ENCODE measurements around the gene CCNC.
A peak's percentile ranks its signal among the peaks of the same experiment; 100 is the strongest.

Gene CCNC

DNA sequence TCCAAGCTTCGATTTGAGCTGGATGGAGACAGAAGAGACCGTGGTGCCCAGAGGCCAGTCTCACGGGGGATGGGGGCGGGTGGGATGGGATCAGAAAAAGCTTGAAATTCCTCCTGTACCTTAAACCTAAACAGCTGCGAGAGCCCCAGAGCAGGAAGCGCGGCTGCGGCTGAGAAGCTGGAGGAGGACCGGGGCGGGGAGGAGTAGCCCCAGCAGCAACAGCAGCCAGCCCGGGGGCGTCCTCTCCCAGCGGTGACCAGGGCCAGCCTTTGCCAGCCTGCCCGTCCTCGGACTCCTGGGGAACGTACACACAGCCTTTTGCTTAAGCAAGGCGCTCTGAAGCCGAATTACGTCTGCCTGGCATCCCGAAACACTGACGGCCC, 20.8 kb upstream of the CCNC start:
- intact Hi-C loops (cut with micrococcal nuclease) = no loop called here
- H3K4me1 Mint-ChIP-seq (ENCODE audit: low read depth) = peaks cover 46% of the 10 kb centered on the region
- H3K27me3 Mint-ChIP-seq = peaks cover 67% of the 10 kb centered on the region
- H3K27ac Mint-ChIP-seq = no peak overlapping the region
- no peaks in the 10 kb centered on the region for H3K9me3 Mint-ChIP-seq
- peak overlapping the region; percentile 82 for H3K4me3 Mint-ChIP-seq
- no peaks in the 10 kb centered on the region for H3K36me3 Mint-ChIP-seq (ENCODE audit: low read depth)

DNA sequence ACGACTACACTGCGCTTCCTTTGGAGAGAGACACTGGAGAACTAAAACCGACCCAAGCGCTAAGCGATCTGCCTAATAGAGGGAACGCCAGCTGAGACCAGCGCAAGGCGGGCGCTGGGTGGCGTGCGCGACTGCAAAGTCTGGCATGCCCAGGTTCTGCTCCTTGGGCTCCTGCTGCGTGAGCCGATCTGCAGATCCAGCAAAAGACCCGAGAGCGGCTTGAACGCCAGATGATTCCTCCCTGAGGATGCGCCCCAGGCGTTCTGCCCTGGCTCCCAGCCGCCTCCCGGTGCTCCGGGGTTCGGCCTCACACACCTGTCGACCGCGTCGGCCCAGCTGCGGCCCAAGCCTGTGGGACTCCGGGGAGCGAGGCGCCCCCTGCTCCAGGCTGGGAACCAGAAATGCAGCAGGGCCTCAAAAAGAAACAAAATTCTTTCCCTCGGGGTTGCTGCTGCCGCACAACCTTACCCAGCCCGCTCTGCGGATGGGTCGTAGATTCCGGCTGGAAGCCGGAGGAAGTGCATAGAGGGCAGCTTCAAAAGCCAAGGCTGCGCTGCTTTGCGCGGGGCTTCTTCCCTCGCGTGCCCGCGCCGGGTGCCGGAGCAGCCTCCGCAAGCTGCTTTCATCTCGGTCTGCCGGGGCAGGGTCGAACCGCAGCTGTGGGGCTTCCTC, 20.3 kb upstream of the CCNC start:
- H3K27me3 Mint-ChIP-seq = peaks cover 72% of the 10 kb centered on the region
- intact Hi-C loops (cut with micrococcal nuclease) = loop anchor here (1.0 kb wide), 1 partner anchor 159 kb away; no protein-coding TSS in a partner anchor
- peak overlapping the region; percentile 82 for H3K4me3 Mint-ChIP-seq

DNA sequence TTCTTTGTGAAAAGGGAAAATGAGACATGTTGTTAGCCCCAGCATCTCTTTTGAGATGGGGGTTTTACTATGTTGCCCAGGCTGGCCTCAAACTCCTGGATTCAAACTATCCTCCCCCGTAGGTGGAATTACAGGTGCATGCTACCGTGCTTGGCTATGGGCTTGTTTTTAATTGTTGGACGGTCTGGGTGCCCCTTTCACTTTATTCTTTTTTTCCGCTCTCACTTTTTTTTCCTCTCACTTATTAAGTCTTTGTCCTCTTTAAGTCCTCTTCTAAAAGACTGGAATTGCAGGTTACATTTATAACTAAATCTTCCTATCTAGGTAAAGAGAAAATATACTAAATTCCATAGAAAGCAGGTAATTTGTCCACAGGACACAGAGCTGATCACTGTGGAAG, 19.3 kb upstream of the CCNC start:
- no peak overlapping the region for H3K4me3 Mint-ChIP-seq
- H3K27me3 Mint-ChIP-seq = peaks cover 78% of the 10 kb centered on the region
- no peaks in the 10 kb centered on the region for H3K9me3 Mint-ChIP-seq
- H3K36me3 Mint-ChIP-seq (ENCODE audit: low read depth) = no peaks in the 10 kb centered on the region
- intact Hi-C loops (cut with micrococcal nuclease) = loop anchor here (1.0 kb wide), 1 partner anchor 160 kb away; no protein-coding TSS in a partner anchor
- H3K27ac Mint-ChIP-seq = no peak overlapping the region
- peaks cover 35% of the 10 kb centered on the region for H3K4me1 Mint-ChIP-seq (ENCODE audit: low read depth)

More for the DNA sequence above, 20.3 kb upstream of the CCNC start:
- peaks cover 44% of the 10 kb centered on the region for H3K4me1 Mint-ChIP-seq (ENCODE audit: low read depth)
- H3K27ac Mint-ChIP-seq = no peak overlapping the region
- H3K9me3 Mint-ChIP-seq = no peaks in the 10 kb centered on the region
- no peaks in the 10 kb centered on the region for H3K36me3 Mint-ChIP-seq (ENCODE audit: low read depth)

DNA sequence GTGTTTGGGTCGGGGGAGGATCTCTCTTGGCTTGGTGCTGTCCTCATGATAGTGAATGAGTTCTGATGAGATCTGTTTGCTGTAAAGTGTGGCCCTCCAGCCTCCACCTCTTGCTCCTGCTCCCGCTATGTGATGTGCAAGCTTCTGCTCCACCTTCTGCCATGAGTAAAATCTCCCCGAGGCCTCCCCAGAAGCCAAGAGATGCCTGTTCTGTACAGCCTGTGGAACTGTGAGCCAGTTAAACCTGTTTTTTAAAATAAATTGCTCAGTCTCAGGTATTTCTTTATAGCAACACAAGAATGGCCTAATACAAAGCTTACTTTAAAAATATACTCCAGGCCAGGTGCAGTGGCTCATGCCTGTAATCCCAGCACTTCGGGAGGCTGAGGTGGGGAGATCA, 11.3 kb upstream of the CCNC start:
- Mint-ChIP-seq H3K4me1 (ENCODE audit: low read depth) (peaks cover 6% of the 10 kb centered on the region), H3K27ac (no peak overlapping the region), H3K27me3 (peaks cover 26% of the 10 kb centered on the region), H3K9me3 (no peaks in the 10 kb centered on the region), H3K4me3 (no peak overlapping the region), H3K36me3 (ENCODE audit: low read depth) (no peaks in the 10 kb centered on the region)
- intact Hi-C loops (cut with micrococcal nuclease) = no loop called here

DNA sequence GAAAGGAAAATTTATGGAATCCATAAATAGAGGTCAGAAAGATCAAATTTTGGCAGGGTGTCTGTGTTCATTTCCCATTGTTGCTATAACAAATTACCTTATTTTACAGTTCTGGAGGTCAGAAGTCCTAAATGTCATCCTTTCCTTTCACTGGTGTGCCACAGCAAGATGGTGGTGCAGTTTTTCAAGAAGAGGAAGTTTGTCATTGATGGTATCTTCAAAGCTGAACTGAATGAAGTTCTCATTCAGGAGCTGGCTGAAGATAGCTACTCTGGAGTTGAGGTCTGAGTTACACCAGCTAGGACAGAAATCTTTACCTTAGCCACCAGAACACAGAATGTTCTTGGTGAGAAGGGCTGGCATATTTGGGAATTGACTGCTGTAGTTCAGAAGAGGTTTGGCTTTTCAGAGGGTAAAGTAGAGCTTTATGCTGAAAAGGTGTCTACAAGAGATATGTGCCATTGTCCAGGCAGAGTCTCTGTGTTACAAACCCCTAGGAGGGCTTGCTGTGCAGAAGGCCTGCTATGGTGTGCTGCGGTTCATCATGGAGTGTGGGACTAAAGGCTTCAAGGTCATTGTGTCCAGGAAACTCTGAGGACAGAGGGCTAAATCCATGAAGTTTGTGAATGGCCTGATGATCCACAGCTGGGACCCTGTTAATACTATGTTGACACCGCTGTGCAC, 7.2 kb upstream of the CCNC start:
- Mint-ChIP-seq H3K36me3 (ENCODE audit: low read depth) (no peaks in the 10 kb centered on the region), H3K27me3 (no peaks in the 10 kb centered on the region), H3K4me3 (no peak overlapping the region), H3K4me1 (ENCODE audit: low read depth) (peaks cover 6% of the 10 kb centered on the region), H3K9me3 (no peaks in the 10 kb centered on the region), H3K27ac (no peak overlapping the region)
- intact Hi-C loops (cut with micrococcal nuclease) = no loop called here

DNA sequence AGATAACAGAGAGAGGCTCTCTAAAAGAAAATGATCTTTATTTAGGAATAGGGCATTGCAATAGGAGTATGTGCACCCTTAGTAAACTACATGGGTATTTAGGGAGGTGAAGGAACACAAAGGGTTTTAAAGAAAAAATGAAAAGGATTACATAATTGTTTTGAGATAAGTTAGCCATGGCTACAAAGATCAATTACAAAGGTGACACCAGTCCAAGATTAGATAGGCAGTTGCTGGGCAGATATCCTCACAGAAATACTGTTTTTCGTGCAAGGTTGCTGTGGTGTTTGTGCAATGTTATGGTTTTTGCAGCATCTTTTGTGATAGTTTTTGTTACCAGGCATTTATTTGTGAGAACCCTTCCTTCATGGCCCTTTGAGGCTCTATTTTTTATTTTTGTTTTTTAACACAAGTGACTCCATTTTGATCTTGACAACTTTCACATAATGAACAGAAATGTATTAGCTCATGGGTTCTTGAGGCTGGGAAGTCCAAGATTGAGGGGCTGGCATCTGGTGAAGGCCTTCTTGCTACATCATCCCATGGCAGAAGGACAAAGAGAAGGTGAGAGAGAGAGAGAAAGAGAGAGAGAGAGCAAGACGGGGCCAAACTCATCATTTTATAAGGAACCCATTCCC, 5.6 kb upstream of the CCNC start:
- H3K9me3 Mint-ChIP-seq = no peaks in the 10 kb centered on the region
- H3K27ac Mint-ChIP-seq = no peak overlapping the region
- no peaks in the 10 kb centered on the region for H3K36me3 Mint-ChIP-seq (ENCODE audit: low read depth)
- peaks cover 6% of the 10 kb centered on the region for H3K4me1 Mint-ChIP-seq (ENCODE audit: low read depth)
- no peak overlapping the region for H3K4me3 Mint-ChIP-seq
- H3K27me3 Mint-ChIP-seq = no peaks in the 10 kb centered on the region
- intact Hi-C loops (cut with micrococcal nuclease) = no loop called here

DNA sequence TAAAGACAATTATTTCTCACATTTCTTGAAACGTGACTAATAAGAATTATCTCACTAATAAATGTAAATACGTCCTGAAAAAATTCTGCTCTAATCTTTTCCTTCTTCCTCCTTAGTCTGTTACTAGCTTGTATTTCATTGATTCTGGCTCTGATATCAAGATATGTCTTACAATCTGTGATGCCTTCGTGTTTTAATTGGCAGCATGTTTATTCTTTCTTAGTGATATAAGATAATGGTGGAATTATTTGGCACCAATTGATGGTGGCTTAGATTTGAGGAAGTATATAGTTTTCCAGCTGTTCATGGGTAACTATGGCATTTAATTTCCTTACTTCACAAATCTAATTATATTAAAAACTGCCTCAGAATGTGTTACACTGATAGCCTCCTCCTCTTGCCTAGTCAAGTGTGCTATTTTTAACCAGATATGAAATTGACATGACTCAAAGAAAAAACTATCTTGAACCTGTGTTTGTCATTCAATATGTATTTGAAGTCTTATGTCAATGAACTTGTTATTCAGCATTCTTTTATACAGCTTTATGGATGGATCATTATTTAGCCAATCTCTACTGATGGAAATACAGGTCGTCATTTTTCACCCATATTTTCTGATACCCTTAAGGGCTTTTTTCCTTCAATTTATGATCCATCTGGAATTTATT, 5.3 kb downstream of the CCNC start:
- Mint-ChIP-seq H3K27me3 (no peaks in the 10 kb centered on the region), H3K4me1 (ENCODE audit: low read depth) (peaks cover 17% of the 10 kb centered on the region), H3K36me3 (ENCODE audit: low read depth) (peaks cover 11% of the 10 kb centered on the region), H3K27ac (no peak overlapping the region), H3K4me3 (no peak overlapping the region), H3K9me3 (no peaks in the 10 kb centered on the region)
- intact Hi-C loops (cut with micrococcal nuclease) = no loop called here

DNA sequence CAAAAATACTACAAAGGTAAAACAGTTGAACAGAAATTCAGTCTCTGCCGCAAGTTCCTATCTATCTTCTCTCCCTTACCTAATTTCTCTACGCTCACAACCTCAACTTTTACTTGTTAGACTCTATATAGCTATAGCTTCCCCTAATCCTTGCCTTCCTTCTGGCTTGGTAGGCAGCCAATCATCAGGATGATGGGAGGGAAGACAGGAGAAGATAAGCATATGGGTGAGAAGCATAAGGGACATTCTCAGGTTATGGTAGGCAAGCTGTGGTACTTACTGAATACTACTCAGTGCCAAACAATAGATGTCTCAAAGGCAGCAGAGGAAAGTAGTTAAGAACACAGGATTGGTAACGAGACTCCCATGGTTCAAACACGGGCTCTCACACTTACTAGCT, 7.8 kb downstream of the CCNC start:
- intact Hi-C loops (cut with micrococcal nuclease) = no loop called here
- no peak overlapping the region for H3K4me3 Mint-ChIP-seq
- H3K4me1 Mint-ChIP-seq (ENCODE audit: low read depth) = no peaks in the 10 kb centered on the region
- H3K27me3 Mint-ChIP-seq = no peaks in the 10 kb centered on the region
- H3K9me3 Mint-ChIP-seq = no peaks in the 10 kb centered on the region
- no peak overlapping the region for H3K27ac Mint-ChIP-seq
- peaks cover 27% of the 10 kb centered on the region for H3K36me3 Mint-ChIP-seq (ENCODE audit: low read depth)

DNA sequence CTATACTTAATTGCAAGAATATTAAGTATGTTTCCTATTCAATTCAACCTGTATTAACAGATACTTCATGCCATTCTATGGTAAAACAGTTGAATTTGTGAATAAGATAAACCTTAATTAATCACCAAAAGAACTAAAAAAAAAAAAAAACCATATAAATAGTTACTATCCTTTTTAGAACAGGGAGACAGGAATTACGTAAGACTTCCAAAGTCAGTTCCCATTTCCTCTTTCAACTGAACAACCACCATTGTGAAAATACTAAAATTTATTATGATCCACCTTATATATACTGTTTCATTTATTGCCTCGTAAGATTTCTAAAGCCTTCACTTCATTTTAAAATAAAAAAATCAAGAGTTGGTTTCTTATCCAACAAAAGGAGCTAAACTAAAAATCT, 9.4 kb downstream of the CCNC start:
- no peaks in the 10 kb centered on the region for H3K27me3 Mint-ChIP-seq
- no peak overlapping the region for H3K27ac Mint-ChIP-seq
- intact Hi-C loops (cut with micrococcal nuclease) = no loop called here
- H3K36me3 Mint-ChIP-seq (ENCODE audit: low read depth) = peaks cover 43% of the 10 kb centered on the region
- no peak overlapping the region for H3K4me3 Mint-ChIP-seq
- H3K4me1 Mint-ChIP-seq (ENCODE audit: low read depth) = no peaks in the 10 kb centered on the region
- H3K9me3 Mint-ChIP-seq = no peaks in the 10 kb centered on the region

DNA sequence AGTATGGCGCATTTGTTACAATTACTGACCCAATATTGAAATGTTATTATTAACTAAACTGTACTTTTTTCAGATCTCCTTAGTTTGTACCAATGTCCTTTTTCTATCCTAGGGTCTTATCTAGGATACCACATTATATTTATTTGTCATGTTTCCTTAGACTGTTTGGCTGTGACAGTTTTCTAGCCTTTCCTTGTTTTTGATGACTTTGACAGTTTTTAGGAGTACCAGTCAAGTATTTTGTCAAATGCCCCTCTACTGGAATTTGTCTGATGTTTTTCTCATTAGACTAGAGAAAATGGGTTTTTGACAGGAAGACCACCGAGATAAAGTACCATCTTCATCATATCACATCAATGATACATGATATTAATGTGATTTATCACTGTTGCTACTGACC, 14.6 kb downstream of the CCNC start:
- Mint-ChIP-seq H3K36me3 (ENCODE audit: low read depth) (peaks cover 64% of the 10 kb centered on the region), H3K27ac (no peak overlapping the region), H3K9me3 (no peaks in the 10 kb centered on the region), H3K4me1 (ENCODE audit: low read depth) (no peaks in the 10 kb centered on the region), H3K4me3 (no peak overlapping the region), H3K27me3 (no peaks in the 10 kb centered on the region)
- intact Hi-C loops (cut with micrococcal nuclease) = no loop called here

DNA sequence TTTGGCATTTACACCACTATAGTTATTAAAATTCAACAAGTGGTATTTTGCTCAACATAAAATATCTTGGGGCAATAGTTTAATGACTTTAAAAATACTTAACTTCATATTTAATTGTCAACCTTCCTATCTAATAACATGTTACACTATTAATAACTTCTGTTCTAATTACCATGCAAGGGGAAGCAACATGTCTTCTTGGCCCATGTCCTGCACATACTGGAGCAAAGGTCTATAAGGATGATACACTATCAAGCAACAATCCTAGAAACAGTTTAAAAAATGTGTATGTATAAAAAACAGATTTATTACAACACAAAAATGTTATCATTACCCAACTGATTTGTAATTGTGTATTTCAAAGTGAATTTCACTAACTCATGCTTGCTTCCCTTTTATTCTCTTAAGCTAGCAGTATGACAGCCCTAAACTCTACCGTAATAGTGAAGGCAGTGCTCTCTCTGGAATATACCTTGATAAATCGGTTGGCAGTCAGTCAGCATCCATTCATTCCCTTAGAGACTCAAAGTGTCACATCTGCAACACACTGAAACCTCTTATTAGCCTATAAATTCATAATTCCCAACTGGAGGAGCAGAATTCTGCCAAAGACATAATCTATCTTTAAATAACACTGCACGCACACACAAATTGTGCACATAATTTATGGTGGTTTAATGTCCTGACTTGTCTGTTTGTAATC, 18.3 kb downstream of the CCNC start:
- intact Hi-C loops (cut with micrococcal nuclease) = no loop called here
- Mint-ChIP-seq H3K4me3 (no peak overlapping the region), H3K36me3 (ENCODE audit: low read depth) (peaks cover 71% of the 10 kb centered on the region)

DNA sequence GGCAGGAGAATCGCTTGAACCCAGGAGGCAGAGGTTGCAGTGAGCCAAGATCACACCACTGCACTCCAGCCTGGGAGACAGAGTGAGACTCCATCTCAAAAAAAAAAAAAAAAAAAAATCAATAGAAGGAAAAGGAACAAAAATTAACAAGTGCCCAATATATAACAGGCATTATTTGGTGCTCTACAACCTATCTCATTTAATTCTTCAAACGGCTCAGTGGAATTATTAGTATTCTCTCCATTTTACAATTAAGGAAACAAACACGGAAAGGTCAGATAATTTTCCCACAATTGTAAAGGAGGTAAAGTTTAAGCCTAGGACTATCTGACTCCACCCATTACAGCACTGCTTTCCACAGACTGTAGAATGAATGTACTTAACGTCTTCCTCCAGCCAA, 19.8 kb downstream of the CCNC start:
- Mint-ChIP-seq H3K36me3 (ENCODE audit: low read depth) (peaks cover 68% of the 10 kb centered on the region), H3K4me1 (ENCODE audit: low read depth) (peaks cover 8% of the 10 kb centered on the region), H3K27me3 (no peaks in the 10 kb centered on the region), H3K27ac (no peak overlapping the region), H3K4me3 (no peak overlapping the region), H3K9me3 (no peaks in the 10 kb centered on the region)
- intact Hi-C loops (cut with micrococcal nuclease) = no loop called here

More for the DNA sequence above, 18.3 kb downstream of the CCNC start:
- Mint-ChIP-seq H3K27ac (no peak overlapping the region), H3K9me3 (no peaks in the 10 kb centered on the region), H3K4me1 (ENCODE audit: low read depth) (peaks cover 8% of the 10 kb centered on the region), H3K27me3 (no peaks in the 10 kb centered on the region)

DNA sequence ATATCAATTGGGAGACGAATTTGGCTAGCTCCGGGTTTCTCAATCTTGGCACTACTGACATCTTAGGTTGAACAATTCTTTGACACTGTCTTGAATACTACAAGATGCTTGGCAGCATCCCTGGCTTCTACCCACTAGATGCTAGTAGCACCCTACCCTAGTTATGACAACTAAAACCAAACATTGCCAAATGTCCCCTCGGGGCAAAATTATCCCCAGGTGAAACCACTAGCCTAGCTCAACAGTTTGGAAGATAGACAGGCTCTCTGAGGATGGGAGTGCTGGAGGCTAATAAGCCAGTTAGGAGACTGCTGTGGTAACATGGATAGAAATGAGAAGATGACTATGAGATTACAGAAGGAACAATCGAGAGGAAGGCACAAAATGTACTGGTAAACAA, 20.9 kb downstream of the CCNC start:
- Mint-ChIP-seq H3K27me3 (no peaks in the 10 kb centered on the region), H3K36me3 (ENCODE audit: low read depth) (peaks cover 62% of the 10 kb centered on the region), H3K27ac (no peak overlapping the region), H3K4me3 (no peak overlapping the region), H3K9me3 (no peaks in the 10 kb centered on the region), H3K4me1 (ENCODE audit: low read depth) (peaks cover 8% of the 10 kb centered on the region)
- intact Hi-C loops (cut with micrococcal nuclease) = no loop called here

All from dendritic cell treated with granulocyte-macrophage colony-stimulating factor and Interleukin-4, amounts not matched to agents 40 ng/mL and 50 ng/mL, for 4 days (primary cell).